ENCODE data around the gene TPSB2.
"Not testable (repeated sequence)": the region's sequence is repeated elsewhere in the genome, so short reads cannot be mapped to it uniquely, and the experiment has no call there.

TPSB2 gene

DNA sequence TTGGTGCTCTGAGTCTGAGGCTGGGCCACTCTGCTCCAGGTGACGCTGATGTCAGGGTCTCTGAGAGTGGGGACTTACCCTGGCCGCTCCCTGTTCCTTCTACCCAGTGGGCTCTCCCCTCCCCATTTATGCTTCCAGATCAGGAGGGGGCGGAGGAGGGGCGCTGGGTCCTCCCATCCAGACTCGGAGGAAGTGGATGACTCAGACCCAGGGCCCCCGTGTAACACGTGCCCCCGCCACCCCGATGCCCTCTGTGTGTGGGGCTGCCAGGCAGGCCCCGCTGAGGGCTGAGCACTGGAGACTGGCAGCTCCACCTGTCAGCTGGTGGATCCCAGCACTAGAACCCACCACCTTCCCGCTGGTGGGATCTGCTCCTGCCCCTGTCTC is at the start of gene TPSB2:
Gene TPSB2, minus strand, starts transcription at position 101 of the 387 bp plus-strand sequence. CDS start 233 bp downstream, outside the sequence.
- DNase-seq (ENCODE audit: low spot score in 2 of 2); H3K36me3 Mint-ChIP-seq; H3K27ac Mint-ChIP-seq; H3K4me1 Mint-ChIP-seq; H3K4me3 Mint-ChIP-seq; ATAC-seq; H3K9me3 Mint-ChIP-seq: not testable (repeated sequence)

DNA sequence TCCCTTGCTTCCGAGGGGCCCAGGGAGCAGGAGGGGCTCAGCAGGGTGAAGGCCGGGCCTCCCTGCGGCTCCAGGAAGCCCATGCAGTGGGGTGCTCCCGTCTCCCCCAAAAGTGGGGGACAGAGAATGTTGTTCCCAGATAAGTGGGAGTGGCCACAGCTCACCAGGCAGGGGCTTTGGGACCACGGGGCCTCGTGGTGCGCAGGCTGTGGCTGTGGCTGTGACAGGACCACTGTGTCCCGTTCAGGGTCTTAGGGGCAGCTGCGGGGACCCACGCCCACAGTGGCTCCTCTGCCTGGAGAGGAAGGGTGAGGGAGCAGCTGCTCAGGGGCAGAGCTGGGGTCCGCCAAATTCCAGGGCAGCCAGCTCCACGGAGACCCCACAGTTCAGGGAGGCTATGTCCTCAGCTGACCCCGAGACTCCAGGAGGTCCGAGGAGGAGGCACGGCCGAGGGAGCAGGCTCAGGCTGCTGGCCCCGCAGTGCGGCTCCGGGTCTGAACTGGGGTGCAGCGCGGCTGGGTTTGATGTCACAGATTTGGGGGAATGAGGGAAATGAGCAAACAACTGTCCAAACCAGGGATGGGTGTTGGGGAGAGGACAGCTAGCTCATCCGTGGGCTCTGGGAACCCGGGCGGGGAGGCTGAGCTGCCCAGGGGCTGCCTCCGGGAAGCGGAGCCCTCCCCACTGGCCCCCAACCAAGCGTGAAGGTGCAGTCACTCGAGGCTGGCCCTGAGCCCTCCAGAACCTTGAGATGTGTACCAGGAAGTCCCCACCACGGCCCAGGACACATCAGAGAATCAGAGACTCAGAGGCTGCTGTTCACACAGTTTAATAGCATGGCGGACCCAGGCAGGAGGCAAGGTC is 49.3 kb upstream of the TPSB2 start:
- DNase-seq (ENCODE audit: low spot score in 2 of 2): no peak
- no peaks in the 10 kb centered on the region for H3K9me3 Mint-ChIP-seq
- H3K36me3 Mint-ChIP-seq: no peaks in the 10 kb centered on the region
- H3K4me1 Mint-ChIP-seq: peaks cover 4% of the 10 kb centered on the region
- no peak overlapping the region for H3K4me3 Mint-ChIP-seq
- no peak for ATAC-seq
- H3K27ac Mint-ChIP-seq: no peak overlapping the region

DNA sequence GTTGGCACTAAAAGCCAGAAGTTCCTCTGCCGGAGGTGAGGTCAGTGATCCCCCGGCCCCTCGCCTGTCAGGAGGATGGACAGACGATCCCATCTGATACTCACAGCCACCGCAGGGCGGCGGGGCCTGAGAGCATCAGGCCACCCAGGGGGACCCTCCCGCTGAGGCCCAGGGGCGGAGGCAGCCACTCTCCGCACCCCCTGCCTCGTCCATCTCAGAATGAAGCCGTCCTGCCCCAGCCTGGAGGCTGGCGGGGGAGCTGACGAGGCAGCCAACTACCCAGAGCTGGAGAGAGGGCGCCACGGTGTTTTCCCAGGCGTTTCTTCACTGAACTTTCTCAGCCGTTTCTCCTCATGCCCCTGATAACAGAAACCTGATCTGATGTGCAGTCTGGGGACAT is 48.5 kb upstream of the TPSB2 start:
- Mint-ChIP-seq H3K4me3 (no peak overlapping the region), H3K9me3 (no peaks in the 10 kb centered on the region), H3K4me1 (peaks cover 3% of the 10 kb centered on the region), H3K27ac (no peak overlapping the region), H3K36me3 (no peaks in the 10 kb centered on the region)
- no peak for DNase-seq (ENCODE audit: low spot score in 2 of 2)
- ATAC-seq: no peak

DNA sequence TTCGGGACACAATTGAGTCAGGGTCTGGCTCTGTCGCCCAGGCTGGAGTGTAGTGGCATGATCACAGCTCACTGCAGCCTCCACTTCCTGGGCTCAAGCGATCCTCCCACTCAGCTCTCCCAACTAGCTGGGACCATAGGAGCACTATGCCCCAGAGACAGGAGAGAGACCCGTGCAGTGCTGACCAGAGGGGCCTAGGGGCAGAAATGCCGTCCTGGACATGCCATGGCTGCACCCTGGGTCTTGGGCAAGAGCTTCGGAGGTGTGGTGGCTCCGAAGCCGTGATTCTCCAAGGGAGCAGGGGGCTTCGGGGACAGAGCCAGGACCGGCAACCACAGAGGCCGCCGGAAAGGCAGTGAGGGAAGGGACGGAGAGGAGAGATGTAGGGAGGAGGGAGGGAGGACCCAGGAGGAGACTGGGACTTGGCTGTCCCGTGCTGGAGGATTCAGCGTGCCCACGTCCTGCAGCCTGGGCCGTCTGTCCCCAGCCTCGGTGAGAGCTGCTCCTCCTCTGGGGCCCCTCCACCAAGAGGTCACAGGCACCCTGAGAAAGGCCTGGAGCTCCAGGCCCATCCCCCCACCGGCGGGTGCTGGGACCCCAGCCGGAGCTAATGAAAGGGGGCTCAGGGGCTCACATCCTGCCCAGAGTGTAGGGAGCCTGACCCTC is 47.8 kb upstream of the TPSB2 start:
- Mint-ChIP-seq H3K4me3 (no peak overlapping the region), H3K4me1 (no peaks in the 10 kb centered on the region), H3K9me3 (no peaks in the 10 kb centered on the region), H3K36me3 (no peaks in the 10 kb centered on the region), H3K27ac (no peak overlapping the region)
- no peak for DNase-seq (ENCODE audit: low spot score in 2 of 2)
- no peak for ATAC-seq

DNA sequence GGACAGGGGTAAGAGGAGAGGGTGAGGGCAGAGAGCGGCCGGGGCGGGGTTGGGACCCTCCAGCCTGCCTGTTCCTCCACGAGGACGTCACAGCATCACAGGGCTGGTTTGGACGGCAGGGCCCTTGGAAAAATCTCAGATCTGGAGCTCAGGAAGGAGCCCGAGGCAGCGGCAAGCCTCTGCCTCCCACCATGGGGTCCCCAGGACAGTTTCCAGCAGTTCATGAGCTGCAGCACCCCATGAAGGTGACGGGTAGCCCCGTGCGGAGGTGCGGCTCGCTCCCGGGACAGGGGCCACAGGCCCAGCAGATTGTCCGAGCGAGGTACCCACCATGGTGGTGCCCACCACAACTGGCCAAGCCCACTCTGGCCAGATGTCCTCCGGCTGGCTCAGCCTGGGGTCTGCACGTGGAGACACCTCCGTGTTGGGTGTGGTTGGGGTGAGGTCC is 47.2 kb upstream of the TPSB2 start:
- ATAC-seq: no peak
- Mint-ChIP-seq H3K9me3 (no peaks in the 10 kb centered on the region), H3K4me3 (no peak overlapping the region), H3K27ac (no peak overlapping the region), H3K4me1 (no peaks in the 10 kb centered on the region), H3K36me3 (no peaks in the 10 kb centered on the region)
- DNase-seq (ENCODE audit: low spot score in 2 of 2): no peak

DNA sequence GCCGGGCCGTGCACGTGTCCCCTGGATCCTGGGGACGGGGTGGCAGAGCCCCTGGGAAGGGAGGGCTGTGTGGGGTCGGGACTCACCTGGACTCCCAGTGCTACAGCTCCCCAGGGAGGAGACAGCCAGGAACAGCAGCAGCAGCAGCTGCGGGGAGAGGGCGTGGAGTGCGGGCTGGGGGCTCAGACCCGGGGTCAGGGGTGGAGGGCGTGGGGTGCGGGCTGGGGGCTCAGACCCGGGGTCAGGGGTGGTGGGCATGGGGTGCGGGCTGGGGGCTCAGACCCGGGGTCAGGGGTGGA is 46.5 kb upstream of the TPSB2 start:
- no peaks in the 10 kb centered on the region for H3K9me3 Mint-ChIP-seq
- no peak overlapping the region for H3K4me3 Mint-ChIP-seq
- no peaks in the 10 kb centered on the region for H3K36me3 Mint-ChIP-seq
- H3K27ac Mint-ChIP-seq: no peak overlapping the region
- ATAC-seq: no peak
- peaks cover 1% of the 10 kb centered on the region for H3K4me1 Mint-ChIP-seq
- DNase-seq (ENCODE audit: low spot score in 2 of 2): no peak

DNA sequence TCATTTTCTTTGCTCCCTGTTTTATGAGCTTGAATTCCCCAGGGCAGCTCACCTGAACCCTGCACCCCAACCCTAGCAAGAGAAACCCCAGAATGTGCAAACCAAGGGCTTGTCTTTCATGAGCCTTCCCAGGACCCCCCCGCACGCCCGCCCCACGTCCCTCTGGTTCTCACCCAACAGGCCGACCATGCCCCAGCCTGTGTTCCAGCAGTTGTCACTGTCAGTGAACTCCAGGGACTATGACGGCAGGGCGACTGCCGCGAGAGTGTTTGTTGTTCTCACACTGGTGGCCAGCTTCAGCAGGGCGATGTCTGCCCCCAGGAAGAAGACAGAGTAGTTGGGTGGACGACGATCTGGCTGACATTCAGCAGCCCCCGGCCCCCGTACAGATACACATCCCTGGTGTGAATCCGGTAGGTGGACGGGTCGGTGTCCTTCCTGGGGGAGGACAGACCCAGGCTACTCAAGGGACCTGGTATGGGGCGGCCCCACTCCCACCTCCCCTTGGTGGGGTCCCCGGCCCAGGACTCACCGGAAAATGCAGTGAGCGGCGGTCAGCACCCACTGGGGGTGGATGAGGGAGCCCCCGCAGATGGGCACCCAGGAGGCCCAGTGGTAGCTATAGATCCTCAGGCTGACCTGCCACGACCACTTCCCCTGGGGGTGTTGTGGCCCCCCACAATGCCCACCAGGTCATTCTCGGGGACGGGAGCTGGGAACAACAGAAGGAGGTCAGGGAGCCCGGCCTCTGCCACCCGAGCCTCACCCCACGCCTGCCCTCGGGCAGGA is 46.0 kb upstream of the TPSB2 start:
- no peak overlapping the region for H3K4me3 Mint-ChIP-seq
- no peak for DNase-seq (ENCODE audit: low spot score in 2 of 2)

DNA sequence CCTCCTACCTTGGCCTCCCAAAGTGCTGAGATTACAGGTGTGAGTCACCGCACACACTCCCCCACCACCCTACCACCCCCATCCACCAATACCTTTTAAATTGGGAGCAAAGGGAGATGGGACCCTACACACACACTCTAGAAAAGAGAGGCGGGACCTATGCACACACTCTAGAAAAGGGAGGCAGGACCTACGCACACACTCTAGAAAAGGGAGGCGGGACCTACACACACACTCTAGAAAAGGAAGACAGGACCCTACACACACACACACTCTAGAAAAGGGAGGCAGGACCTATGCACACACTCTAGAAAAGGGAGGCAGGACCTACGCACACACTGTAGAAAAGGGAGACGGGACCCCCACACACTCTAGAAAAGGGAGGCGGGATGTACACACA is 44.8 kb upstream of the TPSB2 start:
- no peaks in the 10 kb centered on the region for H3K9me3 Mint-ChIP-seq
- DNase-seq (ENCODE audit: low spot score in 2 of 2) (no peak), ATAC-seq (no peak)
- peaks cover 9% of the 10 kb centered on the region for H3K4me1 Mint-ChIP-seq
- no peak overlapping the region for H3K4me3 Mint-ChIP-seq
- H3K36me3 Mint-ChIP-seq: no peaks in the 10 kb centered on the region
- H3K27ac Mint-ChIP-seq: no peak overlapping the region

More for the DNA sequence above, 46.0 kb upstream of the TPSB2 start:
- Mint-ChIP-seq H3K9me3 (no peaks in the 10 kb centered on the region), H3K4me1 (peaks cover 7% of the 10 kb centered on the region), H3K27ac (no peak overlapping the region), H3K36me3 (no peaks in the 10 kb centered on the region)
- ATAC-seq: no peak

DNA sequence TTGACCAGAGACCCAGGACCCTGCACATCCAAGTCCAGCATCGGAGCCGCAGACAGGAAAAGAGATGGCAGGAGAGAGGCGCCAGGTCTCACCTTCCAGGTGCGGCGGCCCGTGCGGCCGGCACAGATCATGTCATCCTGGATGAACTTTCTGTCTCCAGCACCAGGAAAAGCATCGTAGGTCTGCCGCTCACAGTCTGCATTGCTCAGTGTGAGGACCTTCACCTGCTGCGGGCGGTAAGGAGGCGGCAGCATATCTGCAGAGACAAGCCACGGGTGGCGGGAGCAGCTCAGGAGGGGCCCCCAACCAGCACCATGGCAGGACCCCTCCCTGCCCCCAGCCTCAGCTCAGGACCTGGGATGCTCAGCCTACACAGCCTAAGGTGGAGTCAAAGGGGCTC is 43.8 kb upstream of the TPSB2 start:
- Mint-ChIP-seq H3K9me3 (no peaks in the 10 kb centered on the region), H3K36me3 (no peaks in the 10 kb centered on the region), H3K4me1 (peaks cover 9% of the 10 kb centered on the region), H3K4me3 (no peak overlapping the region), H3K27ac (no peak overlapping the region)
- DNase-seq (ENCODE audit: low spot score in 2 of 2) (no peak), ATAC-seq (no peak)

DNA sequence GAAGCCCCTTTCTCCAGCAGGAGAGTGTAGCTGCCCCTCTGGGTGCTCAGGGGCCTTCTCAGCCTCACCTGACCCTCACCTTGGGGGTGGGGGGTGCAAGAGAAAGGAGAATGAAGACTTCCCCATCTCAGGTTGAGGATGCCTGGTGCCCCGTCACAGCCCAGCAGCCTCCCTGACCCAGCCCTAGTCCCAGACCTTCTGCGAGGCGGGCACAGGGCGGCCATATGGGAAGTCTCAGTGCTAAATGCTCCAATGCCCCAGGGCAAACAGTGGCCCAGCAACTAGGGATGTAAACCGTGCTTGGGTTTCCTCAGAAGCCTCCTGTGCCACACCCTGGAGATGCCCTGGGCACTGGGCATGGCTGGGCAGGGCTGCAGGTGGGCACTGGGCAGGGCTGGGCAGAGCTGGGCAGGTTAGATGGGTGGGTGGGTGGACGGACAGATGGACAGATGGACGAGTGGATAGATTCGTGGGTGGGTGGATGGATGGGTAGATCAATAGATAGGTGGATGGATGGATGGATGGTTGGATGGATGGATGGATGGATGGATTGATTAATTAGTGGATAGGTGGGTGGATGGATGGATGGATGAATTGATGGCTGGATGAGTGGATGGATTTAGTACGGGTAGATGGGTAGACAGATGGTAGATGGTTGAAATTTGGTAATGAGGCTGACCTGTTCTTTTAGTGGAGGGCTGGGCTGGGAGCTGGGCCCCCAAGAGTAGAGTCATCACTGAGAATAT is 42.6 kb upstream of the TPSB2 start:
- H3K9me3 Mint-ChIP-seq: no peaks in the 10 kb centered on the region
- no peak for ATAC-seq
- DNase-seq (ENCODE audit: low spot score in 2 of 2): no peak
- no peak overlapping the region for H3K27ac Mint-ChIP-seq
- H3K4me1 Mint-ChIP-seq: peaks cover 9% of the 10 kb centered on the region
- no peaks in the 10 kb centered on the region for H3K36me3 Mint-ChIP-seq
- no peak overlapping the region for H3K4me3 Mint-ChIP-seq

DNA sequence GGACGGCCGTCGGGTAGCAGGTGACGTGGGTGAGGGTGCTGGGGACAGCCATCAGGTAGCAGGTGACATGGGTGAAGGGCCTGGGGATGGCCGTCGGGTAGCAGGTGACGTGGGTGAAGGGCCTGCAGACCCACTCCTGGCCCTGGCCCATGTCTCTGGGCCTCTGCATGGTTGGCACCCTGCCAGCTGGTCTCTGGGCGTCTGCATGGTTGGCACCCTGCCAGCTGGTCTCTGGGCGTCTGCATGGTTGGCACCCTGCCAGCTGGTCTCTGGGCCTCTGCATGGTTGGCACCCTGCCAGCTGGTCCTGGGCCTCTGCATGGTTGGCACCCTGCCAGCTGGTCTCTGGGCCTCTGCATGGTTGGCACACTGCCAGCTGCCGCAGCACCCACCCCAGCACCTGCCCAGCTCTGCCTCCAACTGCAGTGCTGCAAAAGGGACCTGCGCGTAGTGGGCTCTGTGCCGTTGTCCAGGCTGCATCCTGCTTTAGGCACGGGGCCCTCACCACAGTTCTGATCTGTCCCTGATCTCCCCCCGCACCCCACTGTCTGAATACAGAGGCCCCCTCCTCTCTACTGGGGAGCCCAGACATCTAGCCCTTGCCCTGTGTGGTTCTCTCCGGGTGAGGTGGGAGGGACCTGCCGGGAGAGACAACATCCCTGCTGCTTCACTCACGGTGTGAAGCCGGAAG is 41.9 kb upstream of the TPSB2 start:
- H3K36me3 Mint-ChIP-seq; DNase-seq (ENCODE audit: low spot score in 2 of 2); H3K27ac Mint-ChIP-seq; H3K4me1 Mint-ChIP-seq; ATAC-seq; H3K9me3 Mint-ChIP-seq; H3K4me3 Mint-ChIP-seq: not testable (repeated sequence)

DNA sequence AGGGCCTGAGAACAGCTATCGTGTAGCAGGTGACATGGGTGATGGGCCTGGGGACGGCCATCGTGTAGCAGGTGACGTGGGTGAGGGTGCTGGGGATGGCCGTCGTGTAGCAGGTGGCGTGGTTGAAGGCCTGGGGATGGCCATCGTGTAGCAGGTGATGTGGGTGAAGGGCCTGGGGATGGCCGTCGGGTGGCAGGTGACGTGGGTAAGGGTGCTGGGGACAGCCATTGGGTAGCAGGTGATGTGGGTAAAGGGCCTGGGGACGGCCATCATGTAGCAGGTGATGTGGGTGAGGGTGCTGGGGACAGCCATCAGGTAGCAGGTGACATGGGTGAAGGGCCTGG is 41.4 kb upstream of the TPSB2 start:
- Mint-ChIP-seq H3K27ac (no peak overlapping the region), H3K4me3 (no peak overlapping the region), H3K36me3 (no peaks in the 10 kb centered on the region), H3K9me3 (no peaks in the 10 kb centered on the region), H3K4me1 (peaks cover 9% of the 10 kb centered on the region)
- DNase-seq (ENCODE audit: low spot score in 2 of 2) (no peak), ATAC-seq (no peak)

DNA sequence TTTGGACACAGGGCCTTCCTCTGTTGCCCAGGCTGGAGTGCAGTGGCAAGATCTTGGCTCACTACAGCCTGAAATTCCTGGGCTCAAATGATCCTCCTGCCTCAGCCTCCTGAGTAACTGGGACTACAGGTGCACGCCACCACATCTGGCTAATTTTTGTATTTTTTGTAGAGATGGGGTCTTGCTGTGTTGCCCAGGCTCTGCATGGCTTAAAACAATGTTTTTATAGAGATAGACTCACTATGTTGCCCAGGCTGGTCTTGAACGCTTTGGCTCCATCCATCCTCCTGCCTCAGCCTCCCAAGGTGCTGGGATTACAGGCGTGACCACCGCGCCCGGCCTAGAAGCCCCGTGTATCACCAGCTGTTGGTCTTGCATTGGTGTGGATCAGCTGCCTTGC is 39.4 kb upstream of the TPSB2 start:
- not testable (repeated sequence) for H3K9me3 Mint-ChIP-seq; DNase-seq (ENCODE audit: low spot score in 2 of 2); H3K4me1 Mint-ChIP-seq; H3K4me3 Mint-ChIP-seq; ATAC-seq; H3K27ac Mint-ChIP-seq; H3K36me3 Mint-ChIP-seq

DNA sequence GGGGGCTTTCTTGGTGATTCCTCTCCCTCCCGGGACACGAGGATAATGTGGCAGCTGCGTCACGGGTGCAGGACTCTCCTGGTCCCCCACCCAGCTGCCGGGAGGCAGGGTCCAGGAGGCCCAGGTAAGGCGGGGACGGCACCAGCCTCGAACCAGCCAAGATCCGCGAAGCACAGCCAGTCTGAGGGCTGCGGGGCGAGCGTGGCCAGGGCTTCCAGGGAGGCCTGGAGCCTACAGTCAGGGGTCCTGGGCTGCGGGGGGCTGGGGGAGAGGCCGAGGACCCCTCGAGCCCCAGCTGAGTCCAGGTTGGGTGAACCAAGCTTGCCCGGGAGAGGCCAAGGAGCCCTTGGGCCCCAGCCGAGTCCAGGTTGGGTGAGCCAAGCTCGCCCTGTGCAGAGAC is 35.8 kb upstream of the TPSB2 start:
- ATAC-seq: no peak
- H3K4me3 Mint-ChIP-seq: no peak overlapping the region
- no peak for DNase-seq (ENCODE audit: low spot score in 2 of 2)
- peaks cover under 1% of the 10 kb centered on the region for H3K4me1 Mint-ChIP-seq
- no peak overlapping the region for H3K27ac Mint-ChIP-seq
- no peaks in the 10 kb centered on the region for H3K36me3 Mint-ChIP-seq
- H3K9me3 Mint-ChIP-seq: no peaks in the 10 kb centered on the region
